GM19438 (cell line): ENCODE measurements around the gene HYAL4.
"Not testable (repeated sequence)": the region's sequence is repeated elsewhere in the genome, so short reads cannot be mapped to it uniquely, and the experiment has no call there.

Experiments used
- ATAC-seq: cut with Tn5 transposase; IDR thresholded peaks from one replicate; pipeline ENCODE4 v1.9.1; 2021; ENCODE audit warnings: low read depth; ENCODE audit not compliant: unreplicated experiment

Gene HYAL4

GRCh38 chr7:123888192-123888591, 43.2 kb downstream of the HYAL4 start:
- ATAC-seq, result no peak

GRCh38 chr7:123894753-123895152, 49.8 kb downstream of the HYAL4 start:
- ATAC-seq, result not testable (repeated sequence)

- ATAC-seq, result no peak
Measured at GRCh38 chr7:123901101-123901500, 56.1 kb downstream of the HYAL4 start.

- no peak for ATAC-seq
Measured at GRCh38 chr7:123905714-123906113, 60.7 kb downstream of the HYAL4 start.

GRCh38 chr7:123916240-123916724, 71.3 kb downstream of the HYAL4 start:
- ATAC-seq, result no peak

GRCh38 chr7:123917878-123918277, 72.9 kb downstream of the HYAL4 start:
- no peak for ATAC-seq

GRCh38 chr7:123918309-123918708, 73.3 kb downstream of the HYAL4 start:
- ATAC-seq, result no peak

- no peak for ATAC-seq
Measured at GRCh38 chr7:123923599-123923998, 78.6 kb downstream of the HYAL4 start.

GRCh38 chr7:123924941-123925340, 80.0 kb downstream of the HYAL4 start, which contains the start of gene SPAM1:
TSS of gene SPAM1 (plus strand) at chr7:123925241. CDS start at chr7:123953571, 28,330 bp downstream.
- no peak for ATAC-seq
